HepG2 (cell line): Measurements from ENCODE around the gene PTX4. TPM values are rescaled to one million over a fixed set of nuclear protein-coding genes. Genes with fewer than 3 reads are reported as not detected.

Source experiments
- ATAD3A ChIP-seq: sonication (generic); formaldehyde crosslinking; IDR thresholded peaks from 2 replicates; pipeline ENCODE4 v1.4.0; 2020; ENCODE audit warnings: missing genetic modification reagents
- CC2D1A ChIP-seq: sonication (generic); formaldehyde crosslinking; IDR thresholded peaks from 2 replicates; pipeline ENCODE4 v1.8.1; 2023; ENCODE audit warnings: mild to moderate bottlenecking, missing genetic modification reagents
- CEBPB ChIP-seq: IDR thresholded peaks from 2 replicates; pipeline ENCODE4 v1.6.1; 2011; ENCODE audit warnings: low read depth, low read length, improper control_type of control experiment, borderline replicate concordance
- ETV5 ChIP-seq: IDR thresholded peaks from 2 replicates; pipeline ENCODE4 v1.6.1; 2018; ENCODE audit warnings: missing biosample characterization, missing genetic modification reagents, inconsistent platforms, borderline replicate concordance
- ISL2 ChIP-seq: sonication (generic); formaldehyde crosslinking; IDR thresholded peaks from 2 replicates; pipeline ENCODE4 v1.5.0; 2020; ENCODE audit warnings: missing genetic modification reagents
- NFE2 ChIP-seq: sonication (generic); formaldehyde crosslinking; IDR thresholded peaks from 2 replicates; pipeline ENCODE4 v1.4.0; 2020; ENCODE audit warnings: missing genetic modification reagents
- PCBP1 ChIP-seq: fragments of 200-400 bp; formaldehyde crosslinking; IDR thresholded peaks from 2 replicates; pipeline ENCODE4 v1.6.1; 2017; ENCODE audit warnings: mild to moderate bottlenecking, low read depth, low read length, borderline replicate concordance
- POLR2AphosphoS2 ChIP-seq: IDR thresholded peaks from 2 replicates; pipeline ENCODE4 v1.6.1; 2011; ENCODE audit warnings: low read depth, low read length, improper control_type of control experiment
- RAD21 ChIP-seq: fragments of 450-650 bp; formaldehyde crosslinking; IDR thresholded peaks from 2 replicates; pipeline ENCODE4 v1.5.0; 2020; ENCODE audit warnings: mild to moderate bottlenecking
- RARA ChIP-seq: IDR thresholded peaks from 2 replicates; pipeline ENCODE4 v1.6.1; 2016; ENCODE audit warnings: missing genetic modification reagents, missing compliant biosample characterization
- RBFOX2 ChIP-seq: fragments of 200-400 bp; formaldehyde crosslinking; IDR thresholded peaks from 2 replicates; pipeline ENCODE4 v1.6.1; 2017; ENCODE audit warnings: low read depth, mild to moderate bottlenecking, low read length
- REL ChIP-seq: sonication (generic); formaldehyde crosslinking; conservative IDR thresholded peaks from 2 replicates; pipeline ENCODE4 v1.8.0; 2022; ENCODE audit warnings: mild to moderate bottlenecking, missing genetic modification reagents, moderate library complexity
- SIN3B ChIP-seq: fragments of 150-350 bp; IDR thresholded peaks from 2 replicates; pipeline ENCODE4 v1.6.1; 2014; ENCODE audit warnings: low read length
- SOX13 ChIP-seq, 3 experiments: fragments of 450-650 bp in 1 of 3; sonication (generic) in 1 of 3; formaldehyde crosslinking in 1 of 3; IDR thresholded peaks in 2 of 3; conservative IDR thresholded peaks in 1 of 3; 2 replicates each; pipeline versions ENCODE4 v1.5.0 to v1.6.1; 2016 to 2020; ENCODE audit warnings: antibody characterized with exemption in 1 of 3, mild to moderate bottlenecking in 1 of 3, missing compliant biosample characterization in 1 of 3, missing genetic modification reagents in 1 of 3, moderate library complexity in 1 of 3
- SUZ12 ChIP-seq: fragments of 150-350 bp; IDR thresholded peaks from 2 replicates; pipeline ENCODE4 v1.6.1; 2014; ENCODE audit warnings: low read depth, low read length
- ZNF20 ChIP-seq: sonication (generic); formaldehyde crosslinking; IDR thresholded peaks from 2 replicates; pipeline ENCODE4 v1.4.0; 2020; ENCODE audit warnings: mild to moderate bottlenecking, moderate library complexity, missing genetic modification reagents
- ZNF441 ChIP-seq: sonication (generic); formaldehyde crosslinking; IDR thresholded peaks from 2 replicates; pipeline ENCODE4 v1.7.0; 2021; ENCODE audit warnings: missing genetic modification reagents, borderline replicate concordance
- ZNF556 ChIP-seq: sonication (generic); formaldehyde crosslinking; IDR thresholded peaks from 2 replicates; pipeline ENCODE4 v1.4.0; 2020; ENCODE audit warnings: mild to moderate bottlenecking, missing genetic modification reagents, borderline replicate concordance
- ZNF567 ChIP-seq: sonication (generic); formaldehyde crosslinking; IDR thresholded peaks from 2 replicates; pipeline ENCODE4 v1.8.1; 2023; ENCODE audit warnings: mild to moderate bottlenecking, missing genetic modification reagents, borderline replicate concordance
- ZNF619 ChIP-seq: sonication (generic); formaldehyde crosslinking; IDR thresholded peaks from 2 replicates; pipeline ENCODE4 v1.4.0; 2020; ENCODE audit warnings: mild to moderate bottlenecking, missing genetic modification reagents
- ZNF678 ChIP-seq: sonication (generic); formaldehyde crosslinking; IDR thresholded peaks from 2 replicates; pipeline ENCODE4 v1.4.0; 2020; ENCODE audit warnings: mild to moderate bottlenecking, missing genetic modification reagents
- ZNF773 ChIP-seq: sonication (generic); formaldehyde crosslinking; IDR thresholded peaks from 2 replicates; pipeline ENCODE4 v1.4.0; 2020; ENCODE audit warnings: missing genetic modification reagents, borderline replicate concordance
- ZNF777 ChIP-seq: sonication (generic); formaldehyde crosslinking; IDR thresholded peaks from 2 replicates; pipeline ENCODE4 v1.4.0; 2020; ENCODE audit warnings: missing genetic modification reagents
- polyA plus RNA-seq, 8 experiments: library from polyadenylated mRNA; depleted of rRNA in 3 of 8; stranded (reverse) in 7 of 8; unstranded in 1 of 8; fragments of >200 nt; fragmentation: Illumina TruSeq in 4 of 8; extraction: Trizol in 4 of 8; gene quantifications; 2 replicates each; pipeline versions ENCODE4 v1.2.1 to v1.2.3, GENCODE V29; 2011 to 2016; ENCODE audit warnings: low read depth in 4 of 8, missing spikeins in 1 of 8, mixed read lengths in 1 of 8; ENCODE audit not compliant: insufficient read depth in 1 of 8
- total RNA-seq, 5 experiments: library from RNA; depleted of rRNA; stranded (reverse); fragments of >200 nt; fragmentation: Illumina TruSeq; extraction: Trizol; gene quantifications; 2 replicates each; pipeline ENCODE4 v1.2.3, GENCODE V29; 2016; ENCODE audit warnings: low read depth in 1 of 5
- TF ChIP-seq, protein P1 (sequence below): sonication (generic); formaldehyde crosslinking; IDR thresholded peaks from 2 replicates; pipeline ENCODE4 v1.5.0; 2020; ENCODE audit warnings: missing genetic modification reagents
- TF ChIP-seq, protein P2 (sequence below): sonication (generic); formaldehyde crosslinking; IDR thresholded peaks from 2 replicates; pipeline ENCODE4 v1.5.1; 2020; ENCODE audit warnings: missing genetic modification reagents, mild to moderate bottlenecking, borderline replicate concordance
- TF ChIP-seq, protein P3 (sequence below): sonication (generic); formaldehyde crosslinking; IDR thresholded peaks from 2 replicates; pipeline ENCODE4 v1.5.1; 2020; ENCODE audit warnings: mild to moderate bottlenecking, moderate library complexity, missing genetic modification reagents

Gene PTX4
- total and polyA plus RNA-seq, 2 of the 13 experiments (the other 11 are each of a cell fraction or from before 2014, with no cell fraction given) = 0.04 TPM; not detected in 1

DNA sequence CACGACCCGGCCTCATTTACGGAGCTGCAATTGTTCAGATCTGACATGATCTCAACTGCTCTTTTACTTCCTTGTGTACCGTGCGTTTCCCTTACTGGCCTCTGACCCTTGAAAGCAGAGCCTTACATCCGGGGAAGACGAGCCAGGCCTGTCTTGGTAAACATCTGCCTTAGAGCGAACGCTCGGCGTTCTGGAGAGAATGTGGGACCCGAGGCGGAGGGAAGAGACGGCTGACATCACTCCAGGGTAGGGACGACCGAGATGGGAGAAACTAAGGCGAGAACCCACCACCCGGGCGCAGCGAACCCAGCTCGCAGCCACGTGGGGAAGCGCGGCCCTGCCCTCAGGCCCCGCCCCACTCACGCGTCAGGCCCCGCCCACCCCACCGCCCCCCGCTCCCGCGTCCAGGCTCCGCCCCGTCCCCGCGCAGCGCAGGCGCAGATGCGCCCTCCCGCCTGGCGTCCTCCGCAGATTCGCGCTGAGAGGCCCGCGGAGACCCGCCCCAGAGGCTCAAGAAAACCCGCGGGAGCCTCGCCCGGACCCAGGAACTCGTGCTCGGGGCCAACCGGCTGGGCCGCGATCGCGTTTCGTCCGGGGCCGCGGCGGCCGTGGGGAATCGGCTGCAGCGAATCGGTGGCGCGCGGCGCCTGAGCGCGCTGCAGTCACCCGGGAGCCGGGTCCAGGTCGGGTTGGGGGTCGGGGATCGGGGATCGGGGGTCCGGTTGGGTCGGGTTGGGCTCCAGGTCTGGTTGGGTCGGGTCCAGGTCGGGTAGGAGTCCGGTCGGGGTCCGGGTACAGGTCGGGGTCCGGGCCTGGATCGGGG lies 4.4 kb upstream of the PTX4 start, which contains the start of gene TELO2 (continued):
- TF ChIP-seq NFE2 (no peak), ZNF773 (CRISPR knock-in tag) (no peak), ZNF20 (no peak), REL (CRISPR knock-in tag) (0 out of 2 replicates have a peak, but pooled peaks have one; percentile 31), ISL2 (CRISPR knock-in tag) (peak; percentile 35; the same call in 1 of the 2 replicates), SOX13 (IDR thresholded peaks at IDR 0.05) (no peak), SOX13 (CRISPR knock-in tag; conservative IDR thresholded peaks at IDR 0.05 in 1 of 2, IDR thresholded peaks at IDR 0.05 in 1 of 2) (no peak; a peak in 1 of 4 replicates), CC2D1A (no peak), ATAD3A (no peak), CEBPB (no peak), ZNF777 (CRISPR knock-in tag) (peak; percentile 11; the same call in 1 of the 2 replicates), RBFOX2 (peak; percentile 75), RAD21 (CRISPR knock-in tag) (no peak), PCBP1 (no peak), RARA (CRISPR knock-in tag) (no peak), POLR2AphosphoS2 (no peak), ZNF556 (CRISPR knock-in tag) (peak; percentile 43; the same call in 1 of the 2 replicates), SIN3B (peak; percentile 43; the same call in 1 of the 2 replicates), ETV5 (CRISPR knock-in tag) (peak; percentile 45; the same call in 1 of the 2 replicates), ZNF678 (no peak), ZNF567 (no peak), SUZ12 (no peak), ZNF441 (no peak), ZNF619 (no peak; the same call in 1 of the 2 replicates)
- TF ChIP-seq, protein P1, sequence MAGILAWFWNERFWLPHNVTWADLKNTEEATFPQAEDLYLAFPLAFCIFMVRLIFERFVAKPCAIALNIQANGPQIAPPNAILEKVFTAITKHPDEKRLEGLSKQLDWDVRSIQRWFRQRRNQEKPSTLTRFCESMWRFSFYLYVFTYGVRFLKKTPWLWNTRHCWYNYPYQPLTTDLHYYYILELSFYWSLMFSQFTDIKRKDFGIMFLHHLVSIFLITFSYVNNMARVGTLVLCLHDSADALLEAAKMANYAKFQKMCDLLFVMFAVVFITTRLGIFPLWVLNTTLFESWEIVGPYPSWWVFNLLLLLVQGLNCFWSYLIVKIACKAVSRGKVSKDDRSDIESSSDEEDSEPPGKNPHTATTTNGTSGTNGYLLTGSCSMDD (CRISPR knock-in tag) = no peak
- TF ChIP-seq, protein P2, sequence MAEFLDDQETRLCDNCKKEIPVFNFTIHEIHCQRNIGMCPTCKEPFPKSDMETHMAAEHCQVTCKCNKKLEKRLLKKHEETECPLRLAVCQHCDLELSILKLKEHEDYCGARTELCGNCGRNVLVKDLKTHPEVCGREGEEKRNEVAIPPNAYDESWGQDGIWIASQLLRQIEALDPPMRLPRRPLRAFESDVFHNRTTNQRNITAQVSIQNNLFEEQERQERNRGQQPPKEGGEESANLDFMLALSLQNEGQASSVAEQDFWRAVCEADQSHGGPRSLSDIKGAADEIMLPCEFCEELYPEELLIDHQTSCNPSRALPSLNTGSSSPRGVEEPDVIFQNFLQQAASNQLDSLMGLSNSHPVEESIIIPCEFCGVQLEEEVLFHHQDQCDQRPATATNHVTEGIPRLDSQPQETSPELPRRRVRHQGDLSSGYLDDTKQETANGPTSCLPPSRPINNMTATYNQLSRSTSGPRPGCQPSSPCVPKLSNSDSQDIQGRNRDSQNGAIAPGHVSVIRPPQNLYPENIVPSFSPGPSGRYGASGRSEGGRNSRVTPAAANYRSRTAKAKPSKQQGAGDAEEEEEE = no peak
- TF ChIP-seq, protein P3, sequence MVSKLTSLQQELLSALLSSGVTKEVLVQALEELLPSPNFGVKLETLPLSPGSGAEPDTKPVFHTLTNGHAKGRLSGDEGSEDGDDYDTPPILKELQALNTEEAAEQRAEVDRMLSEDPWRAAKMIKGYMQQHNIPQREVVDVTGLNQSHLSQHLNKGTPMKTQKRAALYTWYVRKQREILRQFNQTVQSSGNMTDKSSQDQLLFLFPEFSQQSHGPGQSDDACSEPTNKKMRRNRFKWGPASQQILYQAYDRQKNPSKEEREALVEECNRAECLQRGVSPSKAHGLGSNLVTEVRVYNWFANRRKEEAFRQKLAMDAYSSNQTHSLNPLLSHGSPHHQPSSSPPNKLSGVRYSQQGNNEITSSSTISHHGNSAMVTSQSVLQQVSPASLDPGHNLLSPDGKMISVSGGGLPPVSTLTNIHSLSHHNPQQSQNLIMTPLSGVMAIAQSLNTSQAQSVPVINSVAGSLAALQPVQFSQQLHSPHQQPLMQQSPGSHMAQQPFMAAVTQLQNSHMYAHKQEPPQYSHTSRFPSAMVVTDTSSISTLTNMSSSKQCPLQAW (CRISPR knock-in tag) = 0 out of 2 replicates have a peak, but pooled peaks have one; percentile 20
